ENCODE results near the gene TCN1. TPM values are rescaled to one million over a fixed set of nuclear protein-coding genes. Genes with fewer than 3 reads are reported as not detected.
"Not testable (repeated sequence)": the region's sequence is repeated elsewhere in the genome, so short reads cannot be mapped to it uniquely, and the experiment has no call there.

The TCN1 gene
- total RNA-seq: 1 to 10 TPM in 3 of 4 donors, under 1 TPM in 1; 0.76 to 5.3 (median 1.8) TPM

GRCh38 chr11:59866397-59866796 lies at the start of gene TCN1:
Gene TCN1, minus strand, starts transcription at chr11:59866487. Its CDS starts 17 bp downstream, at chr11:59866470.
- no peaks in the 10 kb centered on the region for H3K36me3 ChIP-seq

GRCh38 chr11:59903569-59903968 lies 37.3 kb upstream of the TCN1 start:
- not testable (repeated sequence) for H3K27me3 ChIP-seq; H3K9me3 ChIP-seq; H3K36me3 ChIP-seq; H3K4me3 ChIP-seq; H3K27ac ChIP-seq; DNase-seq (ENCODE audit: low spot score in 2 of 2)
- peaks cover 12% of the 10 kb centered on the region for H3K4me1 ChIP-seq
- 95% methylated on average over 2 of the region's 2 CpGs for WGBS

More at GRCh38 chr11:59866397-59866796, at the start of gene TCN1:
- WGBS: 71% methylated on average over 3 of the region's 3 CpGs
- TF ChIP-seq POLR2A (IDR thresholded peaks at IDR 0.05): no peak
- Histone ChIP-seq H3K9me3 (no peaks in the 10 kb centered on the region), H3K27me3 (no peaks in the 10 kb centered on the region), H3K4me3 (no peak within 1 kb of the TSS), H3K4me1 (no peaks in the 10 kb centered on the region), H3K27ac (peak within 1 kb of the TSS; percentile 50)
- no peak for DNase-seq (ENCODE audit: low spot score in 2 of 2)

- DNase-seq (ENCODE audit: low spot score in 2 of 2): no peak
- TF ChIP-seq EP300 (IDR thresholded peaks at IDR 0.05): no peak
- TF ChIP-seq POLR2AphosphoS5 (IDR thresholded peaks at IDR 0.05): no peak
- no peak for TF ChIP-seq CTCF (IDR thresholded peaks at IDR 0.05)
- no peak for TF ChIP-seq POLR2A (IDR thresholded peaks at IDR 0.05)
- no peaks in the 10 kb centered on the region for H3K27me3 ChIP-seq
- 20% methylated on average over 1 of the region's 1 CpG for WGBS
- H3K4me3 ChIP-seq: no peak overlapping the region
- peaks cover 12% of the 10 kb centered on the region for H3K4me1 ChIP-seq
- no peaks in the 10 kb centered on the region for H3K36me3 ChIP-seq
- H3K27ac ChIP-seq: no peak overlapping the region
- no peaks in the 10 kb centered on the region for H3K9me3 ChIP-seq
Observed at GRCh38 chr11:59901306-59901705, 35.0 kb upstream of the TCN1 start.

- 47% methylated on average over 6 of the region's 6 CpGs for WGBS
- Histone ChIP-seq H3K9me3 (no peaks in the 10 kb centered on the region), H3K27ac (no peak overlapping the region), H3K4me1 (peaks cover 12% of the 10 kb centered on the region), H3K4me3 (no peak overlapping the region), H3K27me3 (no peaks in the 10 kb centered on the region), H3K36me3 (no peaks in the 10 kb centered on the region)
- no peak for DNase-seq (ENCODE audit: low spot score in 2 of 2)
- TF ChIP-seq CTCF (IDR thresholded peaks at IDR 0.05) (no peak), POLR2A (IDR thresholded peaks at IDR 0.05) (no peak), EP300 (IDR thresholded peaks at IDR 0.05) (no peak), POLR2AphosphoS5 (IDR thresholded peaks at IDR 0.05) (no peak)
Observed at GRCh38 chr11:59900366-59901126, 34.3 kb upstream of the TCN1 start.

- Histone ChIP-seq H3K4me1 (peaks cover 12% of the 10 kb centered on the region), H3K4me3 (no peak overlapping the region), H3K9me3 (no peaks in the 10 kb centered on the region), H3K27me3 (no peaks in the 10 kb centered on the region), H3K27ac (no peak overlapping the region), H3K36me3 (no peaks in the 10 kb centered on the region)
- TF ChIP-seq POLR2AphosphoS5 (IDR thresholded peaks at IDR 0.05): no peak
- TF ChIP-seq EP300 (IDR thresholded peaks at IDR 0.05): no peak
- TF ChIP-seq POLR2A (IDR thresholded peaks at IDR 0.05): no peak
- no peak for TF ChIP-seq CTCF (IDR thresholded peaks at IDR 0.05)
- no peak for DNase-seq (ENCODE audit: low spot score in 2 of 2)
- WGBS: 69% methylated on average over 11 of the region's 11 CpGs
Observed at GRCh38 chr11:59899532-59899931, 33.2 kb upstream of the TCN1 start.

GRCh38 chr11:59898650-59899049 lies 32.4 kb upstream of the TCN1 start:
- TF ChIP-seq POLR2A (IDR thresholded peaks at IDR 0.05) (no peak), POLR2AphosphoS5 (IDR thresholded peaks at IDR 0.05) (no peak), EP300 (IDR thresholded peaks at IDR 0.05) (no peak)
- Histone ChIP-seq H3K36me3 (no peaks in the 10 kb centered on the region), H3K4me3 (no peak overlapping the region), H3K4me1 (peaks cover 12% of the 10 kb centered on the region), H3K27ac (no peak overlapping the region), H3K27me3 (no peaks in the 10 kb centered on the region), H3K9me3 (no peaks in the 10 kb centered on the region)
- 89% methylated on average over 7 of the region's 7 CpGs for WGBS
- DNase-seq (ENCODE audit: low spot score in 2 of 2): no peak

Measured in suprapubic skin (tissue), 4 donors.